K562 (cell line): ENCODE results near the gene R3HDM2. TPM values are rescaled to one million over a fixed set of nuclear protein-coding genes. Genes with fewer than 3 reads are reported as not detected.
A peak's percentile ranks its signal among the peaks of the same experiment; 100 is the strongest.

Experiments
- ATF3 ChIP-seq, 2 experiments: fragments of 450-650 bp in 1 of 2; sonication (generic) in 1 of 2; formaldehyde crosslinking in 1 of 2; IDR thresholded peaks in 1 of 2; conservative IDR thresholded peaks in 1 of 2; 2 replicates each; pipeline versions ENCODE4 v1.6.1 to v1.8.1; 2016 to 2023; ENCODE audit warnings: mild to moderate bottlenecking in 2 of 2, moderate library complexity in 2 of 2, inconsistent platforms in 1 of 2, missing genetic modification reagents in 1 of 2
- BCOR ChIP-seq: fragments of 450-650 bp; IDR thresholded peaks from 2 replicates; pipeline ENCODE4 v1.6.1; 2016
- BRD9 ChIP-seq: fragments of 450-650 bp; IDR thresholded peaks from 2 replicates; pipeline ENCODE4 v1.6.1; 2018; ENCODE audit warnings: low read depth; ENCODE audit not compliant: partially characterized antibody
- CCAR2 ChIP-seq: fragments of 200-400 bp; formaldehyde crosslinking; IDR thresholded peaks from 2 replicates; pipeline ENCODE4 v1.6.1; 2017; ENCODE audit warnings: mild to moderate bottlenecking, low read depth, low read length
- CHAMP1 ChIP-seq: fragments of 450-650 bp; IDR thresholded peaks from 2 replicates; pipeline ENCODE4 v1.6.1; 2016; ENCODE audit warnings: mild to moderate bottlenecking
- CHD1 ChIP-seq: fragments of 200-600 bp; sonication (generic); IDR thresholded peaks from one replicate; pipeline ENCODE4 v1.6.1; 2012; ENCODE audit warnings: mild to moderate bottlenecking, moderate library complexity, low read length, inconsistent platforms
- CREB1 ChIP-seq, 2 experiments: sonication (generic) in 1 of 2; formaldehyde crosslinking in 1 of 2; IDR thresholded peaks; 2 replicates each; pipeline versions ENCODE4 v1.6.1 to v1.8.0; 2012 to 2022; ENCODE audit warnings: inconsistent platforms in 1 of 2, mild to moderate bottlenecking in 1 of 2, missing genetic modification reagents in 1 of 2, moderate library complexity in 1 of 2
- EGR1 ChIP-seq: fragments of 450-650 bp; conservative IDR thresholded peaks from 2 replicates; pipeline ENCODE4 v1.6.1; 2017; ENCODE audit warnings: mild to moderate bottlenecking
- ELF2 ChIP-seq: fragments of 250-450 bp; sonication (Bioruptor Pico); IDR thresholded peaks from 2 replicates; pipeline ENCODE4 v1.5.0; 2021; ENCODE audit warnings: mild to moderate bottlenecking
- EP300 ChIP-seq: IDR thresholded peaks from 2 replicates; pipeline ENCODE4 v1.6.1; 2012; ENCODE audit warnings: low read length, improper control_type of control experiment
- FOSL1 ChIP-seq: fragments of 200-800 bp; sonication (Bioruptor generic); conservative IDR thresholded peaks from 2 replicates; pipeline ENCODE4 v1.6.1; 2016; ENCODE audit warnings: missing genetic modification characterization, missing compliant biosample characterization
- GATAD2A ChIP-seq: fragments of 450-650 bp; IDR thresholded peaks from 2 replicates; pipeline ENCODE4 v1.6.1; 2017
- HDAC2 ChIP-seq: fragments of 450-650 bp; IDR thresholded peaks from 2 replicates; pipeline ENCODE4 v1.6.1; 2016; ENCODE audit warnings: mild to moderate bottlenecking
- HDAC8 ChIP-seq: fragments of 450-650 bp; IDR thresholded peaks from 2 replicates; pipeline ENCODE4 v1.6.1; 2016; ENCODE audit warnings: mild to moderate bottlenecking, missing genetic modification characterization, moderate library complexity, missing compliant biosample characterization
- HIVEP1 ChIP-seq: fragments of 250-450 bp; sonication (Bioruptor Pico); IDR thresholded peaks from 2 replicates; pipeline ENCODE4 v1.4.0; 2020; ENCODE audit warnings: mild to moderate bottlenecking
- MBD2 ChIP-seq: sonication (generic); IDR thresholded peaks from 2 replicates; pipeline ENCODE4 v1.6.1; 2016; ENCODE audit warnings: low read depth, borderline replicate concordance
- MTA3 ChIP-seq: fragments of 450-650 bp; formaldehyde crosslinking; IDR thresholded peaks from 2 replicates; pipeline ENCODE4 v1.6.1; 2017; ENCODE audit warnings: mild to moderate bottlenecking, borderline replicate concordance
- RNF2 ChIP-seq: sonication (generic); IDR thresholded peaks from 2 replicates; pipeline ENCODE4 v1.6.1; 2016
- TEAD4 ChIP-seq, 2 experiments: sonication (generic) in 1 of 2; formaldehyde crosslinking in 1 of 2; IDR thresholded peaks; 2 replicates each; pipeline versions ENCODE4 v1.6.1 to v1.8.0; 2012 to 2022; ENCODE audit warnings: borderline replicate concordance in 1 of 2, inconsistent platforms in 1 of 2, low read length in 1 of 2, mild to moderate bottlenecking in 1 of 2, missing genetic modification reagents in 1 of 2
- ZBTB7A ChIP-seq: IDR thresholded peaks from 2 replicates; pipeline ENCODE4 v1.6.1; 2011; ENCODE audit warnings: low read depth, mild to moderate bottlenecking, low read length, moderate library complexity, borderline replicate concordance; ENCODE audit not compliant: control insufficient read depth
- ZNF354B ChIP-seq: fragments of 250-450 bp; sonication (Bioruptor Pico); IDR thresholded peaks from 2 replicates; pipeline ENCODE4 v1.4.0; 2020
- polyA plus RNA-seq, 8 experiments: library from polyadenylated mRNA; depleted of rRNA in 4 of 8; stranded (reverse) in 5 of 8; unstranded in 3 of 8; fragments of >200 nt; fragmentation: Nextera tagmentation in 2 of 8; fragmentation: Illumina TruSeq in 1 of 8; extraction: Ambion mirVana in 2 of 8; extraction: Trizol in 1 of 8; gene quantifications; 2 replicates each; pipeline versions ENCODE4 v1.2.1 to v1.2.3, GENCODE V29; 2011 to 2014; ENCODE audit warnings: inconsistent platforms in 1 of 8, missing spikeins in 1 of 8
- total RNA-seq, 7 experiments: library from RNA; depleted of rRNA in 6 of 7; stranded (reverse); fragments of >200 nt in 6 of 7; fragmentation: Illumina TruSeq in 2 of 7; extraction: Trizol in 2 of 7; gene quantifications; 2 replicates each; pipeline versions ENCODE4 v1.2.1 to v1.2.3, GENCODE V29; 2011 to 2021; ENCODE audit warnings: low replicate concordance in 1 of 7
- TF ChIP-seq, protein P1 (sequence below): sonication (generic); formaldehyde crosslinking; IDR thresholded peaks from 2 replicates; pipeline ENCODE4 v1.8.0; 2022; ENCODE audit warnings: missing genetic modification reagents, mild to moderate bottlenecking, moderate library complexity, borderline replicate concordance
- TF ChIP-seq, protein P2 (sequence below): fragments of 200-800 bp; sonication (Bioruptor generic); IDR thresholded peaks from 2 replicates; pipeline ENCODE4 v1.6.1; 2017; ENCODE audit warnings: missing genetic modification characterization, missing compliant biosample characterization

Gene R3HDM2
- total and polyA plus RNA-seq, 9 of the 15 experiments (the other 6 are each of a cell fraction or from before 2014, with no cell fraction given): 3.3 to 18.8 (median 9.0) TPM

DNA sequence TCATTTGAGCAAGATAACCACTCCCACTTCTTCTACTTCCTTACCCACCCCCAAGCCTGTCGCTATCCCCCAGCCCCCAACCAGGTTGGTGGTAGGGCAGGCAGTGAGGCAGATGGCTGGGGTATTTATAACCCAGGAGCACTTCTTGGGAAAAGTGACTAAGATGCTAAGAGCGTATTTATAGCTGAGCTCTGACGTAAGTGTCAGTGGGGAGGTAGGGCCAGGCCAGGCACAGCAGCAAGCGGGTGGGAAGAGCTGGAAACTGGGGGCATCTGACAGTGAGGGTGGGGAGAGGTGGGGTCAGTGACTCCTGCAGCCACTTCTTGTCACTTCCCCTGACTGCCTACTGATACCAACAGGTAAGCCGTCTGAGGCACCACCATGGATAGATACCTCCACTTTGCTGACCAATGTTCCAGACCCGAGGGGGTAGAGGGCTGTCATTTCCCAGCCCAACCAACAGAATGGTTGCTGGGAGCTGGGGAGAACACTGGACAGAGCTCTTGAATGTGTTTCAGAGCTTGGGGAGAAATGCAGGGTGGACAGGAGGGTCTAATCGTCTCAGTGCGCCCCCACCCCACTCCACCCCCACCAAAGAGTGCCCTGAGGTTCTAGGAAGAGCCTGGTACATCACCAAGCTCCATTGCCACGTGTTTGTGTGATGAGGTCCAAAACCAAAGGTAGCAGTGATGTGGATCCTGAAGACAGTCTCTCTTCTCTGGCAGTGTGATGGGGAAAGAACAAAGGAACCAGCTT, 21.5 kb upstream of the R3HDM2 start (continued):
- TF ChIP-seq, protein P1, sequence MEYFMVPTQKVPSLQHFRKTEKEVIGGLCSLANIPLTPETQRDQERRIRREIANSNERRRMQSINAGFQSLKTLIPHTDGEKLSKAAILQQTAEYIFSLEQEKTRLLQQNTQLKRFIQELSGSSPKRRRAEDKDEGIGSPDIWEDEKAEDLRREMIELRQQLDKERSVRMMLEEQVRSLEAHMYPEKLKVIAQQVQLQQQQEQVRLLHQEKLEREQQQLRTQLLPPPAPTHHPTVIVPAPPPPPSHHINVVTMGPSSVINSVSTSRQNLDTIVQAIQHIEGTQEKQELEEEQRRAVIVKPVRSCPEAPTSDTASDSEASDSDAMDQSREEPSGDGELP (CRISPR knock-in tag): no peak
- TF ChIP-seq RNF2 (no peak), CHD1 (no peak), ELF2 (CRISPR knock-in tag) (no peak), HDAC8 (no peak), MTA3 (no peak), MBD2 (no peak), EP300 (peak; percentile 12; the same call in 1 of the 2 replicates), HIVEP1 (CRISPR knock-in tag) (no peak), ATF3 (IDR thresholded peaks at IDR 0.05) (peak; percentile 73), ATF3 (CRISPR knock-in tag; conservative IDR thresholded peaks at IDR 0.05) (no peak), TEAD4 (IDR thresholded peaks at IDR 0.05; ENCODE audit: low read length) (no peak), TEAD4 (CRISPR knock-in tag; IDR thresholded peaks at IDR 0.05; ENCODE audit: borderline replicate concordance) (no peak), ZBTB7A (0 out of 2 replicates have a peak, but pooled peaks have one; percentile 16), HDAC2 (no peak), EGR1 (no peak), FOSL1 (tag) (peak; percentile 59), BCOR (no peak), CHAMP1 (no peak), CCAR2 (no peak), CREB1 (IDR thresholded peaks at IDR 0.05) (peak; percentile 30; the same call in 1 of the 2 replicates), CREB1 (CRISPR knock-in tag; IDR thresholded peaks at IDR 0.05) (peak; percentile 50; the same call in 1 of the 2 replicates), GATAD2A (0 out of 2 replicates have a peak, but pooled peaks have one; percentile 51), ZNF354B (no peak), BRD9 (no peak)
- TF ChIP-seq, protein P2, sequence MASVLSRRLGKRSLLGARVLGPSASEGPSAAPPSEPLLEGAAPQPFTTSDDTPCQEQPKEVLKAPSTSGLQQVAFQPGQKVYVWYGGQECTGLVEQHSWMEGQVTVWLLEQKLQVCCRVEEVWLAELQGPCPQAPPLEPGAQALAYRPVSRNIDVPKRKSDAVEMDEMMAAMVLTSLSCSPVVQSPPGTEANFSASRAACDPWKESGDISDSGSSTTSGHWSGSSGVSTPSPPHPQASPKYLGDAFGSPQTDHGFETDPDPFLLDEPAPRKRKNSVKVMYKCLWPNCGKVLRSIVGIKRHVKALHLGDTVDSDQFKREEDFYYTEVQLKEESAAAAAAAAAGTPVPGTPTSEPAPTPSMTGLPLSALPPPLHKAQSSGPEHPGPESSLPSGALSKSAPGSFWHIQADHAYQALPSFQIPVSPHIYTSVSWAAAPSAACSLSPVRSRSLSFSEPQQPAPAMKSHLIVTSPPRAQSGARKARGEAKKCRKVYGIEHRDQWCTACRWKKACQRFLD (CRISPR knock-in tag): 0 out of 2 replicates have a peak, but pooled peaks have one; percentile 38
